ENCODE data around the gene SLC39A6.

DNA sequence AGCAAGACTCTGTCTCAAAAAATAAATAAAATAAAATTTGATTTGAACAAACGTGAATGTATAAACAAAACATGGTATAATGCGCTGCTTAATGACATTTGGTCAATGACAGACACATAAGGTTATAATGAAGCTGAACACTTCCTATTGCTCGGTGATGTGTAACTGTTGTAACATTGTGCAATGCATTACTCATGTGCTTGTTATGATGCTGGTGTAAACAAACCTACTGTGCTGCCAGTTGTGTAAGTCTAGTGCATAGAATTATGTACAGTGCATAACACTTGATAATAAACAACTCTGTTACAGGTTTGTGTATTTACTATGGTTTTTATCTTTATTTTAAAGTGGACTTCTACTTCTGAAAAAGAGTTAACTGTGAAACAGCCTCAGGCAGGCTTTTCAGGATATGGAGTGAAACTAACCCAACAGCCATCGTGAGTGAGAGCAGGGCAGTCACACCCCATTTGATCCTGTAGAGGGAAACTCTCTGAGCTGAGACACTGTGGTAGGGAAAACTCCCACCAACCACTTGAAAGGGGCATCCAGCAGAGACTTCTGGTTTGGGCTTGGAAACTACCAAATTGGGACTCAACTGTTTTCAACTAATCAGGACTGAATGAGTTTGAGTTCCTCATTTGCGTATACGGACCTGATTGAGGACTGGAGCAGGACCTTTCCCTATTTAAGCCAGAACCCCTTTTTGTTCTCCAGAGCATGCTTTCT is 53.1 kb downstream of the SLC39A6 start:
- TF ChIP-seq, protein P1, sequence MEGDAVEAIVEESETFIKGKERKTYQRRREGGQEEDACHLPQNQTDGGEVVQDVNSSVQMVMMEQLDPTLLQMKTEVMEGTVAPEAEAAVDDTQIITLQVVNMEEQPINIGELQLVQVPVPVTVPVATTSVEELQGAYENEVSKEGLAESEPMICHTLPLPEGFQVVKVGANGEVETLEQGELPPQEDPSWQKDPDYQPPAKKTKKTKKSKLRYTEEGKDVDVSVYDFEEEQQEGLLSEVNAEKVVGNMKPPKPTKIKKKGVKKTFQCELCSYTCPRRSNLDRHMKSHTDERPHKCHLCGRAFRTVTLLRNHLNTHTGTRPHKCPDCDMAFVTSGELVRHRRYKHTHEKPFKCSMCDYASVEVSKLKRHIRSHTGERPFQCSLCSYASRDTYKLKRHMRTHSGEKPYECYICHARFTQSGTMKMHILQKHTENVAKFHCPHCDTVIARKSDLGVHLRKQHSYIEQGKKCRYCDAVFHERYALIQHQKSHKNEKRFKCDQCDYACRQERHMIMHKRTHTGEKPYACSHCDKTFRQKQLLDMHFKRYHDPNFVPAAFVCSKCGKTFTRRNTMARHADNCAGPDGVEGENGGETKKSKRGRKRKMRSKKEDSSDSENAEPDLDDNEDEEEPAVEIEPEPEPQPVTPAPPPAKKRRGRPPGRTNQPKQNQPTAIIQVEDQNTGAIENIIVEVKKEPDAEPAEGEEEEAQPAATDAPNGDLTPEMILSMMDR (IDR thresholded peaks at IDR 0.05): no peak
- no peak for TF ChIP-seq EZH2 (IDR thresholded peaks at IDR 0.05; ENCODE audit: borderline replicate concordance, insufficient read depth, low read depth, low read length, poor library complexity, severe bottlenecking)

Data from B cell (primary cell).